Measurements from ENCODE around the gene ATP6V1G1. TPM values are rescaled to one million over a fixed set of nuclear protein-coding genes. Genes with fewer than 3 reads are reported as not detected.

The ATP6V1G1 gene
- total and polyA plus RNA-seq, 2 donors (not counting 1 experiment from before 2014, with no cell fraction given) = 86.8 to 150 TPM

GRCh38 chr9:114549697-114550330 lies 37.8 kb upstream of the ATP6V1G1 start:
- Mint-ChIP-seq H3K4me3 (peak overlapping the region; percentile 30), H3K9me3 (ENCODE audit: insufficient read depth) (no peaks in the 10 kb centered on the region), H3K27me3 (no peaks in the 10 kb centered on the region), H3K27ac (peak overlapping the region; percentile 79), H3K4me1 (peaks cover 15% of the 10 kb centered on the region)
- 72% methylated on average over 7 of the region's 9 CpGs for WGBS (ENCODE audit: insufficient coverage)
- no peaks in the 10 kb centered on the region for H3K79me2 ChIP-seq (ENCODE audit: control insufficient read depth, insufficient read depth, low read length)
- peaks cover 0 to 4% of the 10 kb centered on the region in 2 donors for H3K4me1 ChIP-seq (ENCODE audit: control insufficient read depth in 2 of 2, insufficient read depth in 2 of 2, low read length in 2 of 2)
- H2AFZ ChIP-seq (ENCODE audit: insufficient read depth, low read depth, low read length, poor library complexity, severe bottlenecking) = no peak overlapping the region
- H3K27me3 ChIP-seq (replicated peaks in 1 of 4; ENCODE audit: control extremely low read depth in 1 of 4, control insufficient read depth in 3 of 4, insufficient read depth in 4 of 4, low read length in 3 of 4) = no peaks in the 10 kb centered on the region
- no peaks in the 10 kb centered on the region for H4K20me1 ChIP-seq (ENCODE audit: control insufficient read depth, insufficient read depth, low read length, poor library complexity, severe bottlenecking)
- ChIA-PET CTCF (interaction anchor here (1.2 to 3.5 kb wide), 3 partner anchors 12 to 103 kb away, joined by 3 to 16 read pairs (median 4); no protein-coding TSS in a partner anchor), POLR2A (no interaction called here)
- TF ChIP-seq EZH2 (IDR thresholded peaks at IDR 0.05; ENCODE audit: borderline replicate concordance, insufficient read depth, low read depth, low read length, poor library complexity, severe bottlenecking) = no peak
- DNase-seq = no peak
- no peak for ATAC-seq (ENCODE audit: low read depth)
- H3K9ac ChIP-seq (ENCODE audit: low read length) = no peak overlapping the region
- H3K9me3 ChIP-seq (ENCODE audit: control extremely low read depth in 1 of 3, control insufficient read depth in 2 of 3, insufficient read depth in 1 of 3, low read length in 2 of 3) = peaks cover 0 to 9% (median 2%) of the 10 kb centered on the region in 3 donors
- H3K4me3 ChIP-seq (ENCODE audit: control extremely low read depth in 1 of 5, extremely low read depth in 1 of 5, insufficient read depth in 1 of 5, low read depth in 2 of 5, low read length in 4 of 5) = no peak overlapping the region
- intact Hi-C loops (cut with micrococcal nuclease) = no loop called here
- no peaks in the 10 kb centered on the region for H3K36me3 ChIP-seq (replicated peaks in 1 of 2; ENCODE audit: control extremely low read depth in 1 of 2, control insufficient read depth in 1 of 2, extremely low read depth in 1 of 2, insufficient read depth in 2 of 2, low read length in 1 of 2)
- H3K4me2 ChIP-seq (replicated peaks; ENCODE audit: low read depth, low read length, poor library complexity, severe bottlenecking) = no peak overlapping the region
- H3K27ac ChIP-seq (ENCODE audit: low read length in 2 of 2) = no peak overlapping the region

DNA sequence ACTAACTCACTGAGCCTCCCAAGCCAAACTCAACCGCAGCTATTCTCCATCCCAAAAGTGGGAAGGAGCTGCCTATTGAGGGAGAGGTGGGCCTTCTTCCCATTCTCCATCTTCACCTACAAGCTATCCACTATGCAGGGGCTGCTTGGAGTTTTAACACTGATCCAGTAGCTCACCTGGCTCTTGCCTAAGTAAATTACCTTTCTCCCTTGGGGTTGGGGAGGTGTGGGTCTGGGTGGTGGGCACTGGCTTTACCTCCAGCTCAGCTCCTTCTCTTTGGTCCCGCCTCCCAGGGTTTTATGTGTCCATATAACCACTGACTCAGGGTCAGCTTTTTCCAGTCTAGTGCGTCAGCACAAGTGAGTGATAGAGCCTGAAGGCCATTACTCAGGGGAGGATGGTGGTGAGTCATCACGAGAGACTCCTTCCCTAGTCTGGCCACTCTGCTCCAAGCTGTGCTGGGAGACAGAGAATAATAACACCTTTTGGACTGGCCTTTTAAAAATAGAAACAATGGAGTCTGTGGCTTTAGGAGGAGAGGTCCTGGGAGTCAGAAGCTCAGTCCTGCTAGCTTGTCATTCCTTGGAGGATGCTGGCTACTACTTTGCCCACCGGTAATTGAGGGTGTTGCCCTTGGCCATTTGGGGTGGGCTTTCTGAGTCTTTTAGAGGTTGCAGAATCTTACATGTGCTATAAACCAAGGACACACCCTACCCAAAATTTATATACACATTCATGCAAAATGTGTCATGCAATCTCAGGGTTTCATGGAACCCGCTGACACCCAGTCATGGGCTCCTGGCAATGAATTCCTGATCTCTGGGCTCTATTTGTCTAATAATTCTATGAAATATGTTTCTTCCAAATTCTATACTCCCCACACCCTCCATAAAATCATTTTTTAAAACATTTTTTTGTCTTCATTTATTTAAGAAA lies 35.6 kb upstream of the ATP6V1G1 start:
- ChIA-PET POLR2A (no interaction called here), CTCF (interaction anchor here (0.6 to 3.5 kb wide), 3 partner anchors 14 to 101 kb away, joined by 4 to 16 read pairs (median 5); no protein-coding TSS in a partner anchor)
- WGBS (ENCODE audit: insufficient coverage) = 33% methylated on average over 1 of the region's 6 CpGs
- peaks cover 20% of the 10 kb centered on the region for H3K4me1 Mint-ChIP-seq
- no peak for DNase-seq
- H3K27me3 ChIP-seq (replicated peaks in 1 of 4; ENCODE audit: control extremely low read depth in 1 of 4, control insufficient read depth in 3 of 4, insufficient read depth in 4 of 4, low read length in 3 of 4) = no peaks in the 10 kb centered on the region
- no peak overlapping the region for H3K27ac Mint-ChIP-seq
- no peaks in the 10 kb centered on the region for H3K79me2 ChIP-seq (ENCODE audit: control insufficient read depth, insufficient read depth, low read length)
- no peak overlapping the region for H3K4me3 ChIP-seq (ENCODE audit: control extremely low read depth in 1 of 5, extremely low read depth in 1 of 5, insufficient read depth in 1 of 5, low read depth in 2 of 5, low read length in 4 of 5)
- no peaks in the 10 kb centered on the region for H3K27me3 Mint-ChIP-seq
- no peak overlapping the region for H3K9ac ChIP-seq (ENCODE audit: low read length)
- H4K20me1 ChIP-seq (ENCODE audit: control insufficient read depth, insufficient read depth, low read length, poor library complexity, severe bottlenecking) = no peaks in the 10 kb centered on the region
- TF ChIP-seq EZH2 (IDR thresholded peaks at IDR 0.05; ENCODE audit: borderline replicate concordance, insufficient read depth, low read depth, low read length, poor library complexity, severe bottlenecking) = no peak
- TF ChIP-seq, protein P1, sequence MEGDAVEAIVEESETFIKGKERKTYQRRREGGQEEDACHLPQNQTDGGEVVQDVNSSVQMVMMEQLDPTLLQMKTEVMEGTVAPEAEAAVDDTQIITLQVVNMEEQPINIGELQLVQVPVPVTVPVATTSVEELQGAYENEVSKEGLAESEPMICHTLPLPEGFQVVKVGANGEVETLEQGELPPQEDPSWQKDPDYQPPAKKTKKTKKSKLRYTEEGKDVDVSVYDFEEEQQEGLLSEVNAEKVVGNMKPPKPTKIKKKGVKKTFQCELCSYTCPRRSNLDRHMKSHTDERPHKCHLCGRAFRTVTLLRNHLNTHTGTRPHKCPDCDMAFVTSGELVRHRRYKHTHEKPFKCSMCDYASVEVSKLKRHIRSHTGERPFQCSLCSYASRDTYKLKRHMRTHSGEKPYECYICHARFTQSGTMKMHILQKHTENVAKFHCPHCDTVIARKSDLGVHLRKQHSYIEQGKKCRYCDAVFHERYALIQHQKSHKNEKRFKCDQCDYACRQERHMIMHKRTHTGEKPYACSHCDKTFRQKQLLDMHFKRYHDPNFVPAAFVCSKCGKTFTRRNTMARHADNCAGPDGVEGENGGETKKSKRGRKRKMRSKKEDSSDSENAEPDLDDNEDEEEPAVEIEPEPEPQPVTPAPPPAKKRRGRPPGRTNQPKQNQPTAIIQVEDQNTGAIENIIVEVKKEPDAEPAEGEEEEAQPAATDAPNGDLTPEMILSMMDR (IDR thresholded peaks at IDR 0.05) = no peak
- no peak overlapping the region for H2AFZ ChIP-seq (ENCODE audit: insufficient read depth, low read depth, low read length, poor library complexity, severe bottlenecking)
- H3K27ac ChIP-seq (ENCODE audit: low read length in 2 of 2) = no peak overlapping the region
- no peak for ATAC-seq (ENCODE audit: low read depth)
- H3K9me3 Mint-ChIP-seq (ENCODE audit: insufficient read depth) = no peaks in the 10 kb centered on the region
- intact Hi-C loops (cut with micrococcal nuclease) = no loop called here
- H3K9me3 ChIP-seq (ENCODE audit: control extremely low read depth in 1 of 3, control insufficient read depth in 2 of 3, insufficient read depth in 1 of 3, low read length in 2 of 3) = peaks cover 0 to 9% (median 2%) of the 10 kb centered on the region in 3 donors
- H3K4me2 ChIP-seq (replicated peaks; ENCODE audit: low read depth, low read length, poor library complexity, severe bottlenecking) = no peak overlapping the region
- no peak overlapping the region for H3K4me3 Mint-ChIP-seq
- peaks cover 5 to 9% of the 10 kb centered on the region in 2 donors for H3K4me1 ChIP-seq (ENCODE audit: control insufficient read depth in 2 of 2, insufficient read depth in 2 of 2, low read length in 2 of 2)
- no peaks in the 10 kb centered on the region for H3K36me3 ChIP-seq (replicated peaks in 1 of 2; ENCODE audit: control extremely low read depth in 1 of 2, control insufficient read depth in 1 of 2, extremely low read depth in 1 of 2, insufficient read depth in 2 of 2, low read length in 1 of 2)

Data from B cell (primary cell).